CD4-positive, alpha-beta T cell treated with Interleukin-1 beta for 1 hour (primary cell): ENCODE measurements around the gene TFPI2.

Source experiments
- DNase-seq, 2 donors: peaks; one replicate each; pipeline ENCODE4 v3.0.0-alpha.2; 2020 to 2022

Gene TFPI2

GRCh38 chr7:93851536-93851935 is 39.0 kb downstream of the TFPI2 start:
- DNase-seq, result no peak

DNA sequence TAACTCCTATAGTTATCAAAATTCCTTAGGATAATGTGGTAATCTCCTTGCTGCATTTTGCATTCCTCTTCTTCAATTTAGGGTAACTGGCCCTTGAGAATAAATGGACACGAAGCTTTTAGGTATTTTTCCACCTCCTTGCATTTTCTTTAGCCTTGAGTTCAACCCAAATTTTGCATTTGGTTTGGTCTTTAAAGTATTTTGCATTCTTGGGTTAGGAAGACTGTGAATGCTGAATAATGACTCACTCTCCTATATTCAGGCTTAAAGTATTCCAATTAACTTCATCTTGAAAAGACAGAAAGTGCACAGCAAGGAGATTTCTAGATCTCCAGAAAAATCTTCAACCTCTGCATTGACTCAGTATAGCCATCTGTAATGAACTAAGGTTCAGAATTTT is 47.3 kb downstream of the TFPI2 start:
- no peak for DNase-seq

- DNase-seq, result no peak
Measured at GRCh38 chr7:93838966-93839365, 51.6 kb downstream of the TFPI2 start.

DNA sequence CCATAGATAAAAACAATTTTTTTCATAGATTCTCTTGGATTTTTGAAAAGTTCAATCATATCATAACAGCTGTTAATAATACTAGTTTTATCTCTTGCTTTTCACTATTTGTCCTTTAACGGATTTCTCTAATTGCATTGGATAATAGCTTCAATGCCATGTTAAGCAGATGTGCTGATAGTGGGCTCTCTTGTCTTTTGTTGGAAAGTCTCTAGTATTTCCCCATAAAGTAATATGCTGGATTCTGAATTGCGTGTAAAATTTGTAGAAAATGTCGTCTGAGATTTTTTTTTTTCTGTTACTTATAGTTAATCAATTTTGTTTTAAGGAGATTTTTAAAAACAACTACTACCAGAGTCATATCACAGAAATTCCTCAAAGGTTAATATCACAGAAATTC is 53.3 kb downstream of the TFPI2 start:
- no peak for DNase-seq

DNA sequence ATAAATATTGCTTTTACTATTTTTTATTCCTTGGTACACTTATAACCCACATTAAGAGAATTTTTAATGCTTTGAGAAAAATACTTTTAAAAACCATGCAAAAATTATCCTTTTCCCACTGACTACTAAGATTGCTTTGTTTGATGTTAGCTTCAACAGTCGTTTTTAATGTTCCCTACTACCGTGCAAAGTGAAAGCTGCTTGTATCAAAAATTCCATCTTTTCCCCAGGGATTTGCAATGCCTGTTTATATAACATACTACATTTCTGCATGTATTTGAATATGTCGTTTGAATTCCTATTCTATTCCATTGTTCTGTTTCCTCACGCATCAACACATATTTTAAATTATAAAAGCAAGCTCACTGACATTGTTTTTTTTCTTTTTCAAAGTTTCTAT is 54.4 kb downstream of the TFPI2 start:
- DNase-seq, result no peak

- no peak for DNase-seq
Measured at GRCh38 chr7:93835702-93836101, 54.9 kb downstream of the TFPI2 start.
